Keratinocyte (primary cell): ENCODE data around the gene PPP1R1C. TPM values are rescaled to one million over a fixed set of nuclear protein-coding genes. Genes with fewer than 3 reads are reported as not detected.

ENCODE experiments used
- DNase-seq: peaks from one replicate; pipeline ENCODE4 v3.0.0-alpha.2; 2011; ENCODE audit warnings: low read depth, missing footprints, low spot score
- FAIRE-seq: peaks from 2 replicates; lab custom pipeline; 2011; peaks lifted over from hg19 to GRCh38; lab: Jason Lieb, UNC
- H2AFZ ChIP-seq: 2 replicates; pipeline ENCODE4 v1.6.0; 2012; ENCODE audit warnings: low read length, control low read depth, inconsistent platforms; ENCODE audit not compliant: control insufficient read depth
- H3K27ac ChIP-seq: 2 replicates; pipeline ENCODE4 v1.5.1; 2011; ENCODE audit warnings: low read length; ENCODE audit not compliant: control insufficient read depth, insufficient read depth
- H3K27me3 ChIP-seq: 3 replicates; pipeline ENCODE4 v1.6.0; 2011; ENCODE audit warnings: low read length; ENCODE audit not compliant: control insufficient read depth, insufficient read depth; ENCODE audit errors: extremely low read depth
- H3K36me3 ChIP-seq, 2 experiments: 2 replicates in 1 of 2; 3 replicates in 1 of 2; pipeline ENCODE4 v1.5.1; 2011; ENCODE audit warnings: low read length in 2 of 2, mild to moderate bottlenecking in 1 of 2; ENCODE audit not compliant: control insufficient read depth in 2 of 2, insufficient read depth in 2 of 2; ENCODE audit errors: extremely low read depth in 1 of 2
- H3K4me1 ChIP-seq: 3 replicates; pipeline ENCODE4 v1.5.1; 2011; ENCODE audit warnings: low read length; ENCODE audit not compliant: control insufficient read depth, insufficient read depth; ENCODE audit errors: extremely low read depth
- H3K4me2 ChIP-seq: 3 replicates; pipeline ENCODE4 v1.6.0; 2011; ENCODE audit warnings: low read depth, low read length; ENCODE audit not compliant: control insufficient read depth, insufficient read depth; ENCODE audit errors: extremely low read depth
- H3K4me3 ChIP-seq, 3 experiments: fragments of 200-600 bp in 1 of 3; sonication (generic) in 1 of 3; 2 replicates in 2 of 3; 3 replicates in 1 of 3; pipeline ENCODE4 v1.5.1; 2011 to 2016; ENCODE audit warnings: low read length in 3 of 3, mild to moderate bottlenecking in 3 of 3, control low read depth in 2 of 3, inconsistent platforms in 1 of 3, low read depth in 1 of 3, mixed read lengths in 1 of 3, mixed run types in 1 of 3, moderate library complexity in 1 of 3; ENCODE audit not compliant: control insufficient read depth in 2 of 3, insufficient read depth in 2 of 3; ENCODE audit errors: extremely low read depth in 1 of 3
- H3K79me2 ChIP-seq: 2 replicates; pipeline ENCODE4 v1.6.0; 2012; ENCODE audit warnings: low read length; ENCODE audit not compliant: control insufficient read depth, insufficient read depth
- H3K9ac ChIP-seq: 3 replicates; pipeline ENCODE4 v1.6.0; 2011; ENCODE audit warnings: low read length; ENCODE audit not compliant: control insufficient read depth, insufficient read depth; ENCODE audit errors: extremely low read depth
- H3K9me1 ChIP-seq: 3 replicates; pipeline ENCODE4 v1.6.0; 2011; ENCODE audit warnings: low read length; ENCODE audit not compliant: control insufficient read depth, insufficient read depth; ENCODE audit errors: extremely low read depth
- H3K9me3 ChIP-seq: 2 replicates; pipeline ENCODE4 v1.5.1; 2012; ENCODE audit warnings: low read depth, low read length; ENCODE audit not compliant: control insufficient read depth
- H4K20me1 ChIP-seq: 3 replicates; pipeline ENCODE4 v1.6.0; 2011; ENCODE audit warnings: low read length; ENCODE audit not compliant: control insufficient read depth, insufficient read depth; ENCODE audit errors: extremely low read depth
- EZH2 ChIP-seq: IDR thresholded peaks from one replicate; pipeline ENCODE4 v1.6.1; 2012; ENCODE audit warnings: inconsistent platforms, mild to moderate bottlenecking, low read length, moderate library complexity
- dilution Hi-C: fragments of 300-500 bp; cut with MboI; formaldehyde crosslinking; loops from one replicate; pipeline ENCODE4 v1.7.0; 2020; ENCODE audit warnings: low sequenced_read_pairs; ENCODE audit not compliant: extremely low pct_ligation_motif_present
- polyA plus RNA-seq, 5 experiments: library from polyadenylated mRNA; depleted of rRNA in 3 of 5; stranded (reverse) in 3 of 5; stranded (forward) in 1 of 5; unstranded in 1 of 5; fragments of >200 nt; gene quantifications; 1 replicate in 1 of 5; 2 replicates in 3 of 5; 3 replicates in 1 of 5; pipeline versions ENCODE4 v1.2.1 to v1.2.3, GENCODE V29; 2011 to 2012; ENCODE audit warnings: missing spikeins in 2 of 5, low read depth in 1 of 5, low replicate concordance in 1 of 5
- TF ChIP-seq, protein P1 (sequence below), 3 experiments: IDR thresholded peaks in 1 of 3; conservative IDR thresholded peaks in 1 of 3; optimal IDR thresholded peaks in 1 of 3; 2 replicates in 2 of 3; 3 replicates in 1 of 3; pipeline versions ENCODE3 to v1.5.1; 2011; ENCODE audit warnings: low read length in 3 of 3, mild to moderate bottlenecking in 3 of 3, moderate library complexity in 2 of 3, control low read depth in 1 of 3, inconsistent platforms in 1 of 3; ENCODE audit not compliant: insufficient read depth in 2 of 3; ENCODE audit errors: extremely low read depth in 1 of 3

PPP1R1C gene
- polyA plus RNA-seq, 1 donor (not counting 4 experiments of a cell fraction or from before 2014, with no cell fraction given), result 4.3 TPM

DNA sequence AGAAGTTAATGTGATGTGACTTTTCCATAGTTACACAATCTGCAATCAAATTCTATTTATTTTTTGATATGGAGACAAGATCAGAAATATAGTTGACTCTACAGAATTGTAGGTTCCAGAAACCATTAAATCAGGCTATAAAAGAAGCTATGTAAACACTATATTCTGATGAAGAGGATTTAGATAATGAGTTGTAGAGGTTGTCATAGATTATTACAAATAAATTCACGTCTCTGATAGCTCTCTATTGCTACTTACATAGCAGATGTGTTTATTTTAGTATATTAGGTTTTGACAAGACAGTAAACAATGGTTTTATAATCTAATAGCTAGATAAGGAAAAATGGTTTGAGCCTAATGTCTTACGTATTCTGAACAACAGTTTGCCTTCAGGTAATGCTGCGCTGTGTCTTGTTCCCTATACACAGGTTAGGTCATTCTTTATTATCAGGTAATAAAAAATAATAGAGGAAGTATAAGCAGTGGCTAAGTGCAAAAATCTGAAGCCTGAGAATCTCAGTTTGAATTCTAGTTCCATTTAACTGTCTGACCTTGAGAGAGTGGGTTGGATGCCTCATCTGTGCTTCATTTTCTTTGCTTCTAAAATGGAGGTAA is 93.4 kb downstream of the PPP1R1C start:
- TF ChIP-seq EZH2, result no peak
- TF ChIP-seq, protein P1, sequence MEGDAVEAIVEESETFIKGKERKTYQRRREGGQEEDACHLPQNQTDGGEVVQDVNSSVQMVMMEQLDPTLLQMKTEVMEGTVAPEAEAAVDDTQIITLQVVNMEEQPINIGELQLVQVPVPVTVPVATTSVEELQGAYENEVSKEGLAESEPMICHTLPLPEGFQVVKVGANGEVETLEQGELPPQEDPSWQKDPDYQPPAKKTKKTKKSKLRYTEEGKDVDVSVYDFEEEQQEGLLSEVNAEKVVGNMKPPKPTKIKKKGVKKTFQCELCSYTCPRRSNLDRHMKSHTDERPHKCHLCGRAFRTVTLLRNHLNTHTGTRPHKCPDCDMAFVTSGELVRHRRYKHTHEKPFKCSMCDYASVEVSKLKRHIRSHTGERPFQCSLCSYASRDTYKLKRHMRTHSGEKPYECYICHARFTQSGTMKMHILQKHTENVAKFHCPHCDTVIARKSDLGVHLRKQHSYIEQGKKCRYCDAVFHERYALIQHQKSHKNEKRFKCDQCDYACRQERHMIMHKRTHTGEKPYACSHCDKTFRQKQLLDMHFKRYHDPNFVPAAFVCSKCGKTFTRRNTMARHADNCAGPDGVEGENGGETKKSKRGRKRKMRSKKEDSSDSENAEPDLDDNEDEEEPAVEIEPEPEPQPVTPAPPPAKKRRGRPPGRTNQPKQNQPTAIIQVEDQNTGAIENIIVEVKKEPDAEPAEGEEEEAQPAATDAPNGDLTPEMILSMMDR (optimal IDR thresholded peaks at IDR 0.05 in 1 of 3, IDR thresholded peaks at IDR 0.05 in 1 of 3, conservative IDR thresholded peaks at IDR 0.05 in 1 of 3; ENCODE audit: extremely low read depth in 1 of 3, insufficient read depth in 2 of 3, low read length in 3 of 3), result no peak
- no peak overlapping the region for H3K27ac ChIP-seq
- no peaks in the 10 kb centered on the region for H3K79me2 ChIP-seq
- H3K9me1 ChIP-seq, result no peaks in the 10 kb centered on the region
- no peaks in the 10 kb centered on the region for H3K27me3 ChIP-seq
- no peak overlapping the region for H3K9ac ChIP-seq
- H3K4me1 ChIP-seq, result peaks cover 4% of the 10 kb centered on the region
- no peak overlapping the region for H2AFZ ChIP-seq
- H4K20me1 ChIP-seq, result no peaks in the 10 kb centered on the region
- FAIRE-seq (no peak), DNase-seq (no peak)
- dilution Hi-C loops, result no loop called here
- no peaks in the 10 kb centered on the region for H3K36me3 ChIP-seq
- H3K4me2 ChIP-seq, result no peak overlapping the region
- no peaks in the 10 kb centered on the region for H3K9me3 ChIP-seq
- no peak overlapping the region for H3K4me3 ChIP-seq

DNA sequence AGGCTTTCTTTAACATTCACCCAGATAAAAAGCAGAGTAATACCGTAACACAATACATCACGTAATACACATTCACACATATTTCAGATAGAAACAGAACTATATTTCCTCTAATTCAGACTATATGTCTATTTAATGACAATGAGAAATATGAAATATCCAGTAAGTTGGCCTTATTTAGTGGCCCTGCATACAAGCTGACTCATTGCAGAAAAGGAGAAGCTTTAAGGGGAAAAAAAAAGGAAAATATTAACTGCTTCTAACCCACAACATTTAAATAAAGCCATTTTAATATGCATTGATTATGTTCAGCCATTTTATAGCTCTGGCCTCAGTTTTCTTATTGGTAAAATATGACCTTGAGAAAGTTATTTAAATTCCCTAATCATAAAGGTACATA is 94.8 kb downstream of the PPP1R1C start:
- FAIRE-seq (no peak), DNase-seq (no peak)
- H3K9me1 ChIP-seq, result no peaks in the 10 kb centered on the region
- no peak overlapping the region for H3K4me2 ChIP-seq
- H3K9me3 ChIP-seq, result no peaks in the 10 kb centered on the region
- H3K9ac ChIP-seq, result no peak overlapping the region
- H3K4me1 ChIP-seq, result peaks cover 4% of the 10 kb centered on the region
- no peaks in the 10 kb centered on the region for H3K36me3 ChIP-seq
- TF ChIP-seq EZH2, result no peak
- TF ChIP-seq, protein P1 (optimal IDR thresholded peaks at IDR 0.05 in 1 of 3, IDR thresholded peaks at IDR 0.05 in 1 of 3, conservative IDR thresholded peaks at IDR 0.05 in 1 of 3; ENCODE audit: extremely low read depth in 1 of 3, insufficient read depth in 2 of 3, low read length in 3 of 3), result no peak
- no peaks in the 10 kb centered on the region for H4K20me1 ChIP-seq
- no peak overlapping the region for H3K4me3 ChIP-seq
- no peaks in the 10 kb centered on the region for H3K27me3 ChIP-seq
- H2AFZ ChIP-seq, result no peak overlapping the region
- no peak overlapping the region for H3K27ac ChIP-seq
- dilution Hi-C loops, result no loop called here
- H3K79me2 ChIP-seq, result no peaks in the 10 kb centered on the region
